ENCODE measurements around the gene SQOR.

Gene SQOR

DNA sequence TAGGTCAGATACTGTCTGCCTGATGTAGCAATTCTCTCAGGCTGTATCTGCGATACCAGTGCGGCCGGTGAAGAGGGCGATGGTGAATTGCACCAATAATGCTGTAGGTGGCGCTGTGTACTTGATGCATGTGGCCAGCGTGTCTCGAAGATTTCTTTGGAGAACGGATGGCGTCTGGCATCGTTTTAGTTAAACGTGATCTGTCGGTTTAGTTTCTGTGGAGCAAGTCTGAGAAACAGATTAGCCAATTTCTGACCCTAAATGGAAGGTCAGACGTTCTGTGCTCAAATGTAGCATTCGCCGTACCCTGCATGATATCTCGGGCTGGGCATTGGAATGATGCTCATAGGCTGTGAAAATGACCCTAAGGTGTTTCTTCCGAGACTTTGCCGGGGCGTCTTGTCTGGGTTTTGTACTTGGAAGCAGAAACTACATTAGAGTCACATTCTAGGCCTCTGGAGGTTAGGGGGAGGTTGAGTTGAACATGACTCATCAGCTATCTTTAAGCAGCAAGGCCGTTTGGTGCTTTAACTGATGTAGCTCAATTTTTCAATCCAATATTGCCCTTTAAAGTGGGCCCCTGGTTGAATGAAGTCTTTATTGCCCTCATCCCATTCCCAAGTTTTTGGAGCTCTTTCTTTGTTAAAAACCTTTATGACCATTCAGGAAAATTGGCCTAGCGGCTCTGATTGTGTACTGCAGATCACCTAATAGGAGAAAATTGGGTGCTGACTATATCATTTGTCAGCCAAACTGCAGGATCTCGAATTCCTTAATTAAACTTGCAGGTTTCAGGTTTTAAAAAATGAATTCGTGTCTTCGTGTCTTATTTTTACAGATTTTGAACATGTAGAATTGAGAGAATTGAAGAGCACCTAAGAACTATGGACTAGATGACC is 80.0 kb downstream of the SQOR start:
- DNase-seq: no peak

- DNase-seq: no peak
These were observed 80.7 kb downstream of the SQOR start for GRCh38 chr15:45715528-45715927.

DNA sequence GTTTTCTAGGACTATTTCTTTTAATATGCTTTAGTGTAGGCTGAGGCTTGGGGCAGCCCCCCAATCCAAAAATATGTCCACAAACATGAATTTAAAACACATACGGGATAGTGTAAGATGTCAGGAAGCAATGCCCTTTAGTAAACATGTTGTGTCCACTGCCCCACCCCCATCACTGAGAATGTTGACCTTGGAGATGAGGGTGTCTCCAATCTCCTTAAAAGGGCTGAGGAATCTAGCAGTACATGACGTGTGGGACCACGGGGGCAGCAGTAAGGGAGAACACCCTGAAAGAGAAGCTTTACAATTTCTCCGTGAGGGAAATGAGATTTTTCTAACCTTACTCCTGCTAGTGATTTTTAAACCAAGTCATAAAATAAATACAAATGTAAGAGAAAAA is 84.7 kb downstream of the SQOR start:
- DNase-seq: no peak

DNA sequence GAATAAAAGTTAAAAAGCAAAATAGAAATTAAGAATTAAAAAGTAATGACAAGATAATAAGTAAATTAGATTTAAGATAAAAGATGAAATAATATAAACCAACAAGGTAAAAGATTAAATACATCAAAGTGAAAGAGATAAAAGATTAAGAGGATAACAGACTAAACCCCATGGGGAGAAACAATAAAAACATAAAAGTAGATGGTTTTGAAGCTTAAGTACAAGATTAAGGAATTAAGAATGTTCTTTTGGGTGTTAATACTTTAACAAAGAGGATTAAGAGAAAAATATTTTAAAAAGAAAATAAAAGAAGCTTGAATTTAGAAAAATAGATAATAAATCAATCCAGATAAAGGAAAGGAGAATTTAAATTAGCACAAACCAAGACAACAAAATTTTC is 85.4 kb downstream of the SQOR start:
- no peak for DNase-seq

DNA sequence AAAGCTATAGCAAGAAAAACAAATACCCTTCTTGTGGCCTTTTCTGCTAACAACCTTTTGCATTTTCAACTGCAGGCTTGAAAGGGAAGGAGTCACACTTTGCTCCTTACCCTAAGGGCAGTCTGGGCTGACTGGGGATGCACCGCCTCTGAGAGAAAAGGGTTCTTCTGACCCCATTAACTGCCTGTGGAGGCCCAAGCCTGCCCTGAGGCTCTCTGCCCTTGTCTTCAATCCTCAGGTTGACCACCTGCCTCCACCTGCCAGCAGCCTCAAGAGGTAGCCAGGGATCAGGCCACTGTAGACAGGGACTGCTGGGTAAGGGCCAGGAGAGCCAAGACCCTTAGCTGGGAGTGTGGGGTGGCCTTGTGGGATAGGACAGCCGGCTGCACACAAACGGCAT is 93.8 kb downstream of the SQOR start:
- no peak for DNase-seq

DNA sequence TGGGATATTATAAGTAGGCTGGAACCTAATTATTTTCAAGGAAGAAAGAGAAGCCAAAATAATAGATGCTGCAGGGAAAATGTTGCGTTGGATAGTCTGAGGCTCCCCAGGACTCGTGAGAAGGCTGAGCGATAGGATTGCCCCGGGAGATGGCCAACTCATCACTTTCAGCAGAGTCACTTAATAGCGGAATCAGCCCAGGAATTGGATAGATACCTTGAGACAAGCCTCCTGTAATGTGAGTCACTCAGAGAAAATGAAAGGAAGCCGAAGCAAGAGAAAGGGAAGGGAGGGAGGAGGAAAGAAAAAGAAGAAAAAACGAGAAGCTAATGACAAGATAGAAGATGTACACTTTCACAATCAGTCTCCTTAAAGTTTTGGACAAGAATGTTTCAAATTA is 94.3 kb downstream of the SQOR start:
- no peak for DNase-seq

DNA sequence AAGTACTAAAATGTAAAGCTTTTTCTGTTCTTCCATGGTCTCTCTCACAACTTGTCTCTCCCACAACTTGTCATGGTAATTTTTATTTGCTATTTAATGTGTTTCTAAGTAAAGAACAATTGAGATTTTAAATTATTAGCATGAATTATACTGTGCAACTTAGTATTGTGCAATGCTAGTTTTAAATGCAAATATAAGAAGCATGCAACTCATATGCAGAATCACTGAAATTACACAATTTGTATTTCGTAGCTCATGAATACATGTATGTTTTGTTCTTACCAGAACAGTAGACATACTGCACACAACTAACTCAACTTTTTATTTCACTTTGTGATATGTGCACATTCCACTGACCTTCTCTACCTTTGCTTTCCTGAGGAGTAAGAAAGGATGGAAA is 96.5 kb downstream of the SQOR start:
- no peak for DNase-seq

DNA sequence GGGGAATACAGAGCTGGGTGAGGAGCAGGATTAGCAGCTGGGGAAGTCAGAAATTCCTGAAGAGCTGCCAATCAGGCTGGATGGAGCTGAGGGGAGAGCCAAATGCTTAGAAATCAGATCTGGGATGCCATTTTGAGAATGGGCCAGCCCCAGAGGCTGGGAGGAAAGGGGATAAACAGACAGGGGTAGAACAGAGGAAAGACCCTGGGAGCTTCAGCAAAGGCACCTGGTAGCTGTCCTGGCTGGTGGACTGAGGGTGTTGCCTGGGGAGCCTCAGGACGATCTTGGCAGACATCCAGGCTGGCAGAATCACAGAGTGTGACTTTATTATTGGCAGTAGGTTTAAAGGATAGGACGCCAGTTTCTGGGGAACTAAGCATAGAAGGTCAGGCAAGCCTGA is 97.8 kb downstream of the SQOR start:
- no peak for DNase-seq

DNA sequence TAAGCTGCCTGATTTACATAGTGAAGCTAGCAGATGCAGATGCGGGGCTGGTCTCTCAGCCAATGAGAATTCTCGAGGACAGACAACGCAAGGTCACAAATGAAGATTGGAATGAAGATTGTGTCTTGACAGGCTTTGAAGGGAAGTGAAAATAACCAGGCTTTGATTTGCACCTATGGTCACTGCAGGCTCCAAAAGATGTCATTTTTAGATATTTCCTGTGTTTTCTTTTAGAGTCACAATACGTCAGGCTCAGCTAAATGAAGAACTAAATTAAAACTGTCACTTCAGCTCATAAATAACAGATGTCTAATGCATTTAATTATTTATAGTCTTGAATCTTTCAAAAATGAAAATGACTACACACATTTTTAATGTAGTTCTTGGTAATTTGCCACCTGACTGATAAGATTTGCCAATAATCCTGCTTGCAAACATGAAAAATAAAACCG is 99.5 kb downstream of the SQOR start:
- DNase-seq: no peak

Measured in activated gamma-delta T cell (primary cell).